ENCODE results near the gene CROCC2. TPM values are rescaled to one million over a fixed set of nuclear protein-coding genes. Genes with fewer than 3 reads are reported as not detected.

Gene CROCC2
- total RNA-seq, 2 experiments from 2014 or later, result not detected

GRCh38 chr2:240905176-240905781 lies 857 bp upstream of the CROCC2 start:
- Histone ChIP-seq H2AFZ (ENCODE audit: low read length) (no peak overlapping the region), H3K9me3 (ENCODE audit: low read length) (no peaks in the 10 kb centered on the region), H3K4me1 (ENCODE audit: insufficient read depth, low read length, poor library complexity, severe bottlenecking) (no peaks in the 10 kb centered on the region), H4K20me1 (ENCODE audit: insufficient read depth, low read length) (no peaks in the 10 kb centered on the region), H3K36me3 (ENCODE audit: insufficient read depth, low read length) (no peaks in the 10 kb centered on the region), H3K9me2 (ENCODE audit: insufficient read depth, low read length) (no peaks in the 10 kb centered on the region), H3K79me2 (ENCODE audit: insufficient read depth, low read depth, low read length) (no peaks in the 10 kb centered on the region), H3K27ac (ENCODE audit: low read depth, low read length, poor library complexity, severe bottlenecking) (no peak overlapping the region), H3K4me2 (ENCODE audit: low read length) (no peak overlapping the region), H3K4me3 (ENCODE audit: low read depth, low read length, poor library complexity, severe bottlenecking) (no peak overlapping the region)
- TF ChIP-seq, protein P1, sequence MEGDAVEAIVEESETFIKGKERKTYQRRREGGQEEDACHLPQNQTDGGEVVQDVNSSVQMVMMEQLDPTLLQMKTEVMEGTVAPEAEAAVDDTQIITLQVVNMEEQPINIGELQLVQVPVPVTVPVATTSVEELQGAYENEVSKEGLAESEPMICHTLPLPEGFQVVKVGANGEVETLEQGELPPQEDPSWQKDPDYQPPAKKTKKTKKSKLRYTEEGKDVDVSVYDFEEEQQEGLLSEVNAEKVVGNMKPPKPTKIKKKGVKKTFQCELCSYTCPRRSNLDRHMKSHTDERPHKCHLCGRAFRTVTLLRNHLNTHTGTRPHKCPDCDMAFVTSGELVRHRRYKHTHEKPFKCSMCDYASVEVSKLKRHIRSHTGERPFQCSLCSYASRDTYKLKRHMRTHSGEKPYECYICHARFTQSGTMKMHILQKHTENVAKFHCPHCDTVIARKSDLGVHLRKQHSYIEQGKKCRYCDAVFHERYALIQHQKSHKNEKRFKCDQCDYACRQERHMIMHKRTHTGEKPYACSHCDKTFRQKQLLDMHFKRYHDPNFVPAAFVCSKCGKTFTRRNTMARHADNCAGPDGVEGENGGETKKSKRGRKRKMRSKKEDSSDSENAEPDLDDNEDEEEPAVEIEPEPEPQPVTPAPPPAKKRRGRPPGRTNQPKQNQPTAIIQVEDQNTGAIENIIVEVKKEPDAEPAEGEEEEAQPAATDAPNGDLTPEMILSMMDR (conservative IDR thresholded peaks at IDR 0.05; ENCODE audit: low read length), result no peak
- TF ChIP-seq EZH2phosphoT487 (IDR thresholded peaks at IDR 0.05; ENCODE audit: borderline replicate concordance, low read depth, low read length), result no peak
- CTCF ChIA-PET (ENCODE audit: unreplicated experiment), result no interaction called here
- BruUV-seq (replicated peaks), result no TSS peak
- DNase-seq (ENCODE audit: low spot score), result no peak
- intact Hi-C loops (cut with micrococcal nuclease; ENCODE audit: unreplicated experiment), result no loop called here
- POLR2A ChIA-PET, result interaction anchor here (0.5 kb wide), 1 partner anchor 651 kb away, joined by 3 read pairs; no protein-coding TSS in a partner anchor

DNA sequence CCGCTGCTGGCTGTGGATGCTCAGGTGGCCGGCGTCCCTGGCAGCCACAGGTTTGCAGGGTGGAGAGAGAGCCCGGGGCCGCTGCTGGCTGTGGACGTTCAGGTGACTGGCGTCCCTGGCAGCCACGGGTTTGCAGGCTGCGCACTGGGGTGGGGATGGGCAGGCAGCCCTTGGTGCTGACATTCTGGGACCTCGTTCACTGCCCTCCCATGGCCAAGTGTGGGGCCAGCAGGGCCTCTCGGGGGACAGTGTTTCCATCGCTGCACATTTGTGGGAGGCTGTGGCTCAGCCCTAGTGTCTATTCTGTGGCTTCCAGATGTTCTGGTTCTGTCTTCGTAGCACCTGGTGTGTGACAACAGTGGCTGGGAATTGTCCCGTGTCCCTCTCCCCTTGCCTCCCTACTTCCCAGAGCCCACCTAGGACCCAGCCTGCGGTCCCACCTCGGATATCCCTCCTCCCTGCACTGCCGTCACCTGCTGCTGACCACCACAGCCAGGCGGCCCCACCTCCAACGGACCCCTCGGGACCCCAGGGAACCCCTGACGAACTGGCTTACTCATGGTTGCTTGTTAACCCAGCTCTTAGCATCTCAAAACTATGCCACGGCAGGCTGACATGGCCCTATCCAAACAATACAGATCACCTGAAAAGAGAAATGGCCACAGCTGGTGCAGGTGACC lies 915 bp downstream of the CROCC2 start:
- Histone ChIP-seq H3K9me2 (ENCODE audit: insufficient read depth, low read length) (no peaks in the 10 kb centered on the region), H3K4me3 (ENCODE audit: low read depth, low read length, poor library complexity, severe bottlenecking) (no peak overlapping the region), H3K27ac (ENCODE audit: low read depth, low read length, poor library complexity, severe bottlenecking) (no peak overlapping the region), H3K4me2 (ENCODE audit: low read length) (no peak overlapping the region), H3K9me3 (ENCODE audit: low read length) (no peaks in the 10 kb centered on the region), H3K4me1 (ENCODE audit: insufficient read depth, low read length, poor library complexity, severe bottlenecking) (no peaks in the 10 kb centered on the region), H3K36me3 (ENCODE audit: insufficient read depth, low read length) (no peaks in the 10 kb centered on the region), H3K79me2 (ENCODE audit: insufficient read depth, low read depth, low read length) (no peaks in the 10 kb centered on the region), H2AFZ (ENCODE audit: low read length) (no peak overlapping the region), H4K20me1 (ENCODE audit: insufficient read depth, low read length) (no peaks in the 10 kb centered on the region)
- ChIA-PET POLR2A (no interaction called here), CTCF (ENCODE audit: unreplicated experiment) (no interaction called here)
- no peak for TF ChIP-seq EZH2phosphoT487 (IDR thresholded peaks at IDR 0.05; ENCODE audit: borderline replicate concordance, low read depth, low read length)
- TF ChIP-seq, protein P1 (conservative IDR thresholded peaks at IDR 0.05; ENCODE audit: low read length), result no peak
- DNase-seq (ENCODE audit: low spot score), result no peak
- intact Hi-C loops (cut with micrococcal nuclease; ENCODE audit: unreplicated experiment), result no loop called here
- BruUV-seq (replicated peaks), result no TSS peak
